Measurements from ENCODE around the gene DLG2.

DLG2 gene

GRCh38 chr11:84273541-84273940 lies 1353.6 kb downstream of the DLG2 start:
- no peak for DNase-seq (ENCODE audit: low read depth, low spot score)

- no peak for DNase-seq (ENCODE audit: low read depth, low spot score)
Measured at GRCh38 chr11:84270466-84270865, 1356.7 kb downstream of the DLG2 start.

GRCh38 chr11:84264066-84264465 lies 1363.1 kb downstream of the DLG2 start:
- no peak for DNase-seq (ENCODE audit: low read depth, low spot score)

- no peak for DNase-seq (ENCODE audit: low read depth, low spot score)
Measured at GRCh38 chr11:84261707-84262106, 1365.4 kb downstream of the DLG2 start.

- no peak for DNase-seq (ENCODE audit: low read depth, low spot score)
Measured at GRCh38 chr11:84260862-84261261, 1366.3 kb downstream of the DLG2 start.

- no peak for DNase-seq (ENCODE audit: low read depth, low spot score)
Measured at GRCh38 chr11:84256618-84257017, 1370.5 kb downstream of the DLG2 start.

- no peak for DNase-seq (ENCODE audit: low read depth, low spot score)
Measured at GRCh38 chr11:84255483-84255882, 1371.7 kb downstream of the DLG2 start.

GRCh38 chr11:84250834-84251613 lies 1376.1 kb downstream of the DLG2 start:
- no peak for DNase-seq (ENCODE audit: low read depth, low spot score)

GRCh38 chr11:84249344-84250135 lies 1377.6 kb downstream of the DLG2 start:
- no peak for DNase-seq (ENCODE audit: low read depth, low spot score)

- no peak for DNase-seq (ENCODE audit: low read depth, low spot score)
Measured at GRCh38 chr11:84247926-84248325, 1379.2 kb downstream of the DLG2 start.

GRCh38 chr11:84247129-84247528 lies 1380.0 kb downstream of the DLG2 start:
- no peak for DNase-seq (ENCODE audit: low read depth, low spot score)

- no peak for DNase-seq (ENCODE audit: low read depth, low spot score)
Measured at GRCh38 chr11:84243629-84244263, 1383.4 kb downstream of the DLG2 start.

- no peak for DNase-seq (ENCODE audit: low read depth, low spot score)
Measured at GRCh38 chr11:84241343-84242131, 1385.6 kb downstream of the DLG2 start.

- no peak for DNase-seq (ENCODE audit: low read depth, low spot score)
Measured at GRCh38 chr11:84240847-84241246, 1386.3 kb downstream of the DLG2 start.

GRCh38 chr11:84236436-84236835 lies 1390.7 kb downstream of the DLG2 start:
- no peak for DNase-seq (ENCODE audit: low read depth, low spot score)

GRCh38 chr11:84234462-84235202 lies 1392.5 kb downstream of the DLG2 start:
- DNase-seq (ENCODE audit: low read depth, low spot score) = no peak

GRCh38 chr11:84234011-84234410 lies 1393.1 kb downstream of the DLG2 start:
- no peak for DNase-seq (ENCODE audit: low read depth, low spot score)

GRCh38 chr11:84232511-84232910 lies 1394.6 kb downstream of the DLG2 start:
- DNase-seq (ENCODE audit: low read depth, low spot score) = no peak

GRCh38 chr11:84230402-84230801 lies 1396.7 kb downstream of the DLG2 start:
- no peak for DNase-seq (ENCODE audit: low read depth, low spot score)

- DNase-seq (ENCODE audit: low read depth, low spot score) = no peak
Measured at GRCh38 chr11:84227970-84228665, 1399.0 kb downstream of the DLG2 start.
